A549 (cell line): ENCODE data around the gene CYB5D1. TPM values are rescaled to one million over a fixed set of nuclear protein-coding genes. Genes with fewer than 3 reads are reported as not detected.
A peak's percentile ranks its signal among the peaks of the same experiment; 100 is the strongest.

Experiments used
- ATAC-seq, 2 experiments: fragments of 200-7000 bp in 1 of 2; fragments of >200 bp in 1 of 2; cut with Nextera tagmentation in 1 of 2; cut with Tn5 transposase in 1 of 2; 3 replicates each; pipeline versions ENCODE4 v1.8.0 to v1.9.1; 2018 to 2020; ENCODE audit warnings: mild to moderate bottlenecking in 1 of 2, moderate library complexity in 1 of 2
- CTCF ChIA-PET: fragments of 300-600 bp; sonication (Branson Sonifier 250); formaldehyde crosslinking; extraction: SDS; loops from one replicate; lab custom pipeline; 2021; ENCODE audit warnings: antibody characterized with exemption, inconsistent platforms; lab: Yijun Ruan, JAX
- POLR2A ChIA-PET: fragments of 350-600 bp; formaldehyde crosslinking; extraction: SDS; loops from one replicate; lab custom pipeline; 2021; ENCODE audit warnings: antibody characterized with exemption, inconsistent platforms; lab: Yijun Ruan, JAX
- DNase-seq, 2 experiments: peaks; one replicate each; pipeline versions ENCODE4 v3.0.0 to v3.0.0-alpha.2; 2011 to 2016; ENCODE audit warnings: low read depth in 1 of 2, low spot score in 1 of 2
- FAIRE-seq: peaks from 2 replicates; lab custom pipeline; 2011; peaks lifted over from hg19 to GRCh38; lab: Jason Lieb, UNC
- H3K27ac ChIP-seq, 2 experiments: fragments of >200 bp; sonication (Bioruptor Twin); formaldehyde crosslinking; 3 replicates each; pipeline ENCODE4 v1.5.1; 2016 to 2017
- H3K4me1 ChIP-seq: fragments of >200 bp; sonication (Bioruptor Twin); formaldehyde crosslinking; 3 replicates; pipeline ENCODE4 v1.6.1; 2016
- H3K4me2 ChIP-seq: fragments of >200 bp; sonication (Bioruptor Twin); formaldehyde crosslinking; 3 replicates; pipeline ENCODE4 v1.6.1; 2016
- H3K4me3 ChIP-seq: fragments of >200 bp; sonication (Bioruptor Twin); formaldehyde crosslinking; 3 replicates; pipeline ENCODE4 v1.5.1; 2016
- H3K9me3 ChIP-seq: fragments of >200 bp; sonication (Bioruptor Twin); formaldehyde crosslinking; 3 replicates; pipeline ENCODE4 v1.6.1; 2016
- BCL3 ChIP-seq: fragments of >200 bp; sonication (Bioruptor Twin); formaldehyde crosslinking; IDR thresholded peaks from 3 replicates; pipeline ENCODE4 v1.6.1; 2016
- CBX8 ChIP-seq: fragments of 200-600 bp; sonication (generic); IDR thresholded peaks from 2 replicates; pipeline ENCODE4 v1.6.1; 2016
- E2F6 ChIP-seq: IDR thresholded peaks from 2 replicates; pipeline ENCODE4 v1.6.1; 2012; ENCODE audit warnings: low read depth, borderline replicate concordance
- EHF ChIP-seq: fragments of 250-450 bp; sonication (Bioruptor Pico); IDR thresholded peaks from 2 replicates; pipeline ENCODE4 v1.5.0; 2020; ENCODE audit warnings: mild to moderate bottlenecking
- EHMT2 ChIP-seq: fragments of 200-600 bp; sonication (generic); IDR thresholded peaks from 2 replicates; pipeline ENCODE4 v1.6.1; 2016; ENCODE audit warnings: antibody characterized with exemption, low read depth, mild to moderate bottlenecking, moderate library complexity
- ESRRA ChIP-seq: fragments of 150-350 bp; IDR thresholded peaks from 2 replicates; pipeline ENCODE4 v1.6.1; 2014; ENCODE audit warnings: mild to moderate bottlenecking, low read length, borderline replicate concordance
- FOSB ChIP-seq: fragments of 250-450 bp; sonication (Bioruptor Pico); IDR thresholded peaks from 2 replicates; pipeline ENCODE4 v1.5.0; 2020; ENCODE audit warnings: mild to moderate bottlenecking, moderate library complexity
- FOXS1 ChIP-seq: fragments of 250-450 bp; sonication (Bioruptor Pico); IDR thresholded peaks from 2 replicates; pipeline ENCODE4 v1.5.0; 2020; ENCODE audit warnings: mild to moderate bottlenecking, moderate library complexity
- GATA3 ChIP-seq: IDR thresholded peaks from 2 replicates; pipeline ENCODE4 v1.6.1; 2012; ENCODE audit warnings: borderline replicate concordance
- HDAC2 ChIP-seq: fragments of 200-600 bp; sonication (generic); IDR thresholded peaks from 2 replicates; pipeline ENCODE4 v1.6.1; 2016
- HES2 ChIP-seq: fragments of >200 bp; sonication (Bioruptor Twin); formaldehyde crosslinking; IDR thresholded peaks from 2 replicates; pipeline ENCODE4 v1.6.1; 2016
- HEYL ChIP-seq: fragments of 250-450 bp; sonication (Bioruptor Pico); IDR thresholded peaks from 2 replicates; pipeline ENCODE4 v1.8.0; 2021; ENCODE audit warnings: mild to moderate bottlenecking, moderate library complexity
- HOXA7 ChIP-seq: fragments of 250-450 bp; sonication (Bioruptor Pico); IDR thresholded peaks from 2 replicates; pipeline ENCODE4 v1.5.0; 2020; ENCODE audit warnings: mild to moderate bottlenecking, moderate library complexity
- HOXB5 ChIP-seq: fragments of 250-450 bp; sonication (Bioruptor Pico); IDR thresholded peaks from 2 replicates; pipeline ENCODE4 v1.5.0; 2020; ENCODE audit warnings: mild to moderate bottlenecking, moderate library complexity
- JUN ChIP-seq, 2 experiments: fragments of >200 bp; sonication (Bioruptor Twin); formaldehyde crosslinking; IDR thresholded peaks; 2 replicates in 1 of 2; 3 replicates in 1 of 2; pipeline ENCODE4 v1.6.1; 2016 to 2017
- JUNB ChIP-seq: fragments of >200 bp; sonication (Bioruptor Twin); formaldehyde crosslinking; IDR thresholded peaks from 2 replicates; pipeline ENCODE4 v1.6.1; 2016
- MAX ChIP-seq: IDR thresholded peaks from 2 replicates; pipeline ENCODE4 v1.6.1; 2012
- MAZ ChIP-seq: fragments of 150-350 bp; IDR thresholded peaks from 2 replicates; pipeline ENCODE4 v1.6.1; 2014; ENCODE audit warnings: antibody characterized with exemption, low read depth, low read length, borderline replicate concordance
- PBX3 ChIP-seq: IDR thresholded peaks from 2 replicates; pipeline ENCODE4 v1.6.1; 2012
- RAD21 ChIP-seq, 2 experiments: fragments of >200 bp in 1 of 2; sonication (Bioruptor Twin) in 1 of 2; formaldehyde crosslinking in 1 of 2; IDR thresholded peaks in 1 of 2; conservative IDR thresholded peaks in 1 of 2; 2 replicates in 1 of 2; 3 replicates in 1 of 2; pipeline ENCODE4 v1.6.1; 2012 to 2018; ENCODE audit warnings: inconsistent platforms in 1 of 2
- RARB ChIP-seq: fragments of 250-450 bp; sonication (Bioruptor Pico); IDR thresholded peaks from 2 replicates; pipeline ENCODE4 v1.8.0; 2021; ENCODE audit warnings: mild to moderate bottlenecking, moderate library complexity
- RCOR1 ChIP-seq: fragments of 150-350 bp; IDR thresholded peaks from 2 replicates; pipeline ENCODE4 v1.6.1; 2014; ENCODE audit warnings: antibody characterized with exemption, low read length, low read depth
- REST ChIP-seq: fragments of 200-600 bp; sonication (generic); IDR thresholded peaks from 2 replicates; pipeline ENCODE4 v1.6.1; 2016; ENCODE audit warnings: antibody characterized with exemption, mild to moderate bottlenecking, moderate library complexity
- RNF2 ChIP-seq: fragments of 200-600 bp; sonication (generic); IDR thresholded peaks from 2 replicates; pipeline ENCODE4 v1.6.1; 2016; ENCODE audit warnings: low read depth, mild to moderate bottlenecking, antibody characterized with exemption, moderate library complexity, borderline replicate concordance
- SREBF2 ChIP-seq: fragments of 450-650 bp; IDR thresholded peaks from 2 replicates; pipeline ENCODE4 v1.6.1; 2014; ENCODE audit warnings: mild to moderate bottlenecking, moderate library complexity
- TFCP2L1 ChIP-seq: fragments of 250-450 bp; sonication (Bioruptor Pico); IDR thresholded peaks from 2 replicates; pipeline ENCODE4 v1.5.0; 2021; ENCODE audit warnings: mild to moderate bottlenecking
- TP53 ChIP-seq: fragments of 250-450 bp; sonication (Bioruptor Pico); IDR thresholded peaks from 2 replicates; pipeline ENCODE4 v1.5.0; 2021; ENCODE audit warnings: mild to moderate bottlenecking, moderate library complexity
- USF2 ChIP-seq: fragments of 450-650 bp; IDR thresholded peaks from 2 replicates; pipeline ENCODE4 v1.6.1; 2014; ENCODE audit warnings: antibody characterized with exemption
- ZC3H11A ChIP-seq: fragments of 450-650 bp; IDR thresholded peaks from 2 replicates; pipeline ENCODE4 v1.6.1; 2014; ENCODE audit warnings: antibody characterized with exemption, mild to moderate bottlenecking
- ZFP36 ChIP-seq: fragments of 450-650 bp; IDR thresholded peaks from 2 replicates; pipeline ENCODE4 v1.6.1; 2014; ENCODE audit warnings: borderline replicate concordance; ENCODE audit not compliant: partially characterized antibody
- ZNF302 ChIP-seq: fragments of 250-450 bp; sonication (Bioruptor Pico); IDR thresholded peaks from 2 replicates; pipeline ENCODE4 v1.9.0; 2021; ENCODE audit warnings: inconsistent platforms, mild to moderate bottlenecking, moderate library complexity
- ZSCAN20 ChIP-seq: fragments of 250-450 bp; sonication (Bioruptor Pico); IDR thresholded peaks from 2 replicates; pipeline ENCODE4 v1.8.0; 2022; ENCODE audit warnings: mild to moderate bottlenecking, moderate library complexity
- WGBS: methylation state at CpG from one replicate; pipeline ENCODE4 v1.1.6; 2017; ENCODE audit errors: missing lambda C conversion rate; 5-methylcytosine and 5-hydroxymethylcytosine counted together
- polyA minus RNA-seq: library from RNA; depleted of rRNA, polyadenylated mRNA; stranded (reverse); fragments of >200 nt; gene quantifications from 2 replicates; pipeline ENCODE4 v1.2.3, GENCODE V29; 2011; rRNA and poly(A)+ RNA removed
- polyA plus RNA-seq, 4 experiments: library from polyadenylated mRNA; depleted of rRNA in 3 of 4; stranded (reverse); fragments of >200 nt; fragmentation: RNase III in 1 of 4; extraction: RNeasy Plus Mini Kit Qiagen cat#74134 plus additional on column Dnase treatment in 1 of 4; gene quantifications; 2 replicates in 3 of 4; 3 replicates in 1 of 4; pipeline ENCODE4 v1.2.3, GENCODE V29; 2011 to 2017

The CYB5D1 gene
- polyA plus RNA-seq (2011; rRNA removed) (17.7 and 20.4 TPM in 2 replicates), polyA plus RNA-seq (2017; fragmentation: RNase III; extraction: RNeasy Plus Mini Kit Qiagen cat#74134 plus additional on column Dnase treatment) (26.4 to 28.2 TPM (median 28.1 TPM) in 3 replicates), polyA minus RNA-seq (10.9 and 13.0 TPM in 2 replicates)
- 15.8 and 19.3 TPM in 2 replicates for polyA plus RNA-seq (2012; cell fraction: cytosol; rRNA removed)
- polyA plus RNA-seq (2012; cell fraction: nucleus; rRNA removed), result 16.0 and 16.3 TPM in 2 replicates

GRCh38 chr17:7857713-7858521 is at the start of gene CYB5D1:
CYB5D1 (plus strand) TSS chr17:7858003; CDS start chr17:7858135, 132 bp downstream.
- Histone ChIP-seq H3K4me3 (peak within 1 kb of the TSS; percentile 69), H3K27ac (peak within 1 kb of the TSS; percentile 91 to 98), H3K4me2 (peak within 1 kb of the TSS; percentile 99), H3K9me3 (no peaks in the 10 kb centered on the region), H3K4me1 (peaks cover 23% of the 10 kb centered on the region)
- FAIRE-seq, result no peak
- WGBS, result under 1% methylated on average over 39 of the region's 48 CpGs
- POLR2A ChIA-PET, result interaction anchor here (0.6 to 2.7 kb wide), 25 partner anchors 9 to 274 kb away, joined by 3 to 65 read pairs (median 5); partner anchors contain the start of genes CHD3, CNTROB, KDM6B and MPDU1
- CTCF ChIA-PET, result interaction anchor here (0.5 to 14.5 kb wide), 38 partner anchors 13 to 675 kb away, joined by 3 to 339 read pairs (median 6); partner anchors contain the start of gene KDM6B
- DNase-seq, result peak; percentile 75 to 98
- peak; percentile 52 to 58 for ATAC-seq
- TF ChIP-seq REST (peak; percentile 49; the same call in 1 of the 2 replicates), PBX3 (peak; percentile 21; the same call in 1 of the 2 replicates), TFCP2L1 (CRISPR knock-in tag) (peak; percentile 16; the same call in 1 of the 2 replicates), RAD21 (conservative IDR thresholded peaks at IDR 0.05 in 1 of 2, IDR thresholded peaks at IDR 0.05 in 1 of 2) (peak in 1 of 2 experiments; percentile 9; a peak in 1 of 5 replicates), E2F6 (peak; percentile 28; the same call in 1 of the 2 replicates), TP53 (CRISPR knock-in tag) (0 out of 2 replicates have a peak, but pooled peaks have one; percentile 79), ZC3H11A (no peak), HES2 (no peak), JUNB (no peak), MAZ (no peak), BCL3 (peak; percentile 52; the same call in 1 of the 3 replicates), ZSCAN20 (CRISPR knock-in tag) (no peak), JUN (IDR thresholded peaks at IDR 0.05) (peak; percentile 66 to 73), ZNF302 (no peak), SREBF2 (no peak), USF2 (peak; percentile 87), FOSB (CRISPR knock-in tag) (peak; percentile 14; the same call in 1 of the 2 replicates), EHMT2 (no peak), EHF (no peak), ESRRA (no peak), HDAC2 (0 out of 2 replicates have a peak, but pooled peaks have one; percentile 43), FOXS1 (no peak), RARB (CRISPR knock-in tag) (no peak), RCOR1 (no peak), CBX8 (no peak), HOXA7 (CRISPR knock-in tag) (no peak), HEYL (CRISPR knock-in tag) (no peak), ZFP36 (no peak), RNF2 (no peak), GATA3 (peak; percentile 98), MAX (peak; percentile 97), HOXB5 (CRISPR knock-in tag) (no peak)
